ENCODE results near the gene ADAMTSL2. TPM values are rescaled to one million over a fixed set of nuclear protein-coding genes. Genes with fewer than 3 reads are reported as not detected.

ADAMTSL2 gene
- total RNA-seq, 2 donors from 2014 or later, result 4.9 to 27.7 TPM

- TF ChIP-seq CTCF (IDR thresholded peaks at IDR 0.05), result no peak
- H3K36me3 ChIP-seq, result no peaks in the 10 kb centered on the region
- H3K4me1 ChIP-seq, result peaks cover 0 to 34% of the 10 kb centered on the region in 2 donors
- H3K27ac ChIP-seq, result no peak overlapping the region
- no peaks in the 10 kb centered on the region for H3K27me3 ChIP-seq
- no peak overlapping the region for H3K4me3 ChIP-seq
- no peak for DNase-seq (ENCODE audit: low spot score)
- H3K9me3 ChIP-seq, result no peaks in the 10 kb centered on the region
These were observed 7.0 kb upstream of the ADAMTSL2 start for GRCh38 chr9:133527444-133527920.

- no peak for DNase-seq (ENCODE audit: low spot score)
- Histone ChIP-seq H3K36me3 (no peaks in the 10 kb centered on the region), H3K4me3 (no peak overlapping the region), H3K4me1 (peaks cover 0 to 42% of the 10 kb centered on the region in 2 donors), H3K27me3 (no peaks in the 10 kb centered on the region), H3K27ac (no peak overlapping the region), H3K9me3 (no peaks in the 10 kb centered on the region)
- no peak for TF ChIP-seq CTCF (IDR thresholded peaks at IDR 0.05)
These were observed 6.3 kb upstream of the ADAMTSL2 start for GRCh38 chr9:133528001-133528875.

GRCh38 chr9:133528876-133529241 is 5.6 kb upstream of the ADAMTSL2 start:
- Histone ChIP-seq H3K27ac (no peak overlapping the region), H3K4me1 (peaks cover 0 to 48% of the 10 kb centered on the region in 2 donors)

GRCh38 chr9:133529457-133529856 is 5.0 kb upstream of the ADAMTSL2 start:
- Histone ChIP-seq H3K36me3 (no peaks in the 10 kb centered on the region), H3K27me3 (no peaks in the 10 kb centered on the region), H3K4me3 (no peak overlapping the region), H3K9me3 (no peaks in the 10 kb centered on the region), H3K4me1 (peaks cover 0 to 54% of the 10 kb centered on the region in 2 donors), H3K27ac (no peak overlapping the region)
- no peak for DNase-seq (ENCODE audit: low spot score)
- TF ChIP-seq CTCF (IDR thresholded peaks at IDR 0.05), result no peak

More at GRCh38 chr9:133528876-133529241, 5.6 kb upstream of the ADAMTSL2 start:
- Histone ChIP-seq H3K9me3 (no peaks in the 10 kb centered on the region), H3K4me3 (no peak overlapping the region), H3K36me3 (no peaks in the 10 kb centered on the region), H3K27me3 (no peaks in the 10 kb centered on the region)
- DNase-seq (ENCODE audit: low spot score), result no peak
- no peak for TF ChIP-seq CTCF (IDR thresholded peaks at IDR 0.05)

GRCh38 chr9:133529874-133530273 is 4.6 kb upstream of the ADAMTSL2 start:
- peaks cover 0 to 58% of the 10 kb centered on the region in 2 donors for H3K4me1 ChIP-seq
- no peaks in the 10 kb centered on the region for H3K27me3 ChIP-seq
- no peaks in the 10 kb centered on the region for H3K9me3 ChIP-seq
- TF ChIP-seq CTCF (IDR thresholded peaks at IDR 0.05), result no peak
- no peak for DNase-seq (ENCODE audit: low spot score)
- H3K4me3 ChIP-seq, result no peak overlapping the region
- no peak overlapping the region for H3K27ac ChIP-seq
- H3K36me3 ChIP-seq, result no peaks in the 10 kb centered on the region
